HEK293 (cell line): ENCODE measurements around the gene PAX7.

ENCODE experiments used
- ZBTB10 ChIP-seq: fragments of 450-650 bp; formaldehyde crosslinking; IDR thresholded peaks from 2 replicates; pipeline ENCODE4 v1.5.1; 2016; ENCODE audit warnings: missing biosample characterization, missing genetic modification characterization
- ZNF214 ChIP-seq: fragments of 450-650 bp; formaldehyde crosslinking; IDR thresholded peaks from 2 replicates; pipeline ENCODE4 v1.5.1; 2017; ENCODE audit warnings: missing biosample characterization, mild to moderate bottlenecking, missing genetic modification characterization, borderline replicate concordance

GRCh38 chr1:18603212-18603852 is 27.3 kb upstream of the PAX7 start:
- TF ChIP-seq ZNF214 (tag by site-specific recombination) (no peak), ZBTB10 (no peak)
